OCI-LY1 (cell line): ENCODE data around the gene GNAT3.

ENCODE experiments used
- H2AFZ ChIP-seq: fragments of 200-600 bp; sonication (generic), shearing (Covaris generic); 2 replicates; pipeline ENCODE4 v1.6.0; 2014; ENCODE audit warnings: antibody characterized with exemption, mild to moderate bottlenecking, low read length
- H3F3A ChIP-seq: fragments of 200-600 bp; sonication (generic), shearing (Covaris generic); 2 replicates; pipeline ENCODE4 v1.6.0; 2014; ENCODE audit warnings: mild to moderate bottlenecking, antibody characterized with exemption, low read length, moderate library complexity; ENCODE audit not compliant: insufficient read depth
- H3K27ac ChIP-seq: fragments of 200-600 bp; sonication (generic); 2 replicates; pipeline ENCODE4 v1.5.1; 2014; ENCODE audit warnings: low read length, mixed run types, mild to moderate bottlenecking, low read depth; ENCODE audit not compliant: poor library complexity, severe bottlenecking
- H3K27me3 ChIP-seq: fragments of 200-600 bp; sonication (generic); 2 replicates; pipeline ENCODE4 v1.6.0; 2014; ENCODE audit warnings: antibody characterized with exemption, mild to moderate bottlenecking, low read length, moderate library complexity; ENCODE audit not compliant: insufficient read depth
- H3K36me3 ChIP-seq: fragments of 200-600 bp; sonication (generic); 2 replicates; pipeline ENCODE4 v1.6.1; 2014; ENCODE audit warnings: mild to moderate bottlenecking, antibody characterized with exemption, low read length, moderate library complexity, mixed read lengths; ENCODE audit not compliant: insufficient read depth
- H3K4me1 ChIP-seq: fragments of 200-600 bp; sonication (generic); 2 replicates; pipeline ENCODE4 v1.5.1; 2014; ENCODE audit warnings: mild to moderate bottlenecking, low read length, moderate library complexity; ENCODE audit not compliant: insufficient read depth, severe bottlenecking
- H3K4me2 ChIP-seq: fragments of 200-600 bp; sonication (generic), shearing (Covaris generic); 2 replicates; pipeline ENCODE4 v1.6.1; 2014; ENCODE audit warnings: low read length
- H3K4me3 ChIP-seq: fragments of 200-600 bp; sonication (generic); 2 replicates; pipeline ENCODE4 v1.5.1; 2014; ENCODE audit warnings: low read length, low read depth, mild to moderate bottlenecking, mixed read lengths; ENCODE audit not compliant: poor library complexity, severe bottlenecking
- H3K79me2 ChIP-seq: fragments of 200-600 bp; shearing (Covaris generic); 2 replicates; pipeline ENCODE4 v1.6.1; 2016; ENCODE audit warnings: mixed run types, low read length, mixed read lengths; ENCODE audit not compliant: insufficient read depth
- H3K9ac ChIP-seq: fragments of 200-600 bp; sonication (generic), shearing (Covaris generic); 2 replicates; pipeline ENCODE4 v1.6.1; 2014; ENCODE audit warnings: mild to moderate bottlenecking, low read length, mixed read lengths
- H3K9me2 ChIP-seq: fragments of 200-600 bp; sonication (generic), shearing (Covaris generic); 2 replicates; pipeline ENCODE4 v1.6.1; 2014; ENCODE audit warnings: low read depth, mild to moderate bottlenecking, low read length, mixed read lengths
- H3K9me3 ChIP-seq: fragments of 200-600 bp; shearing (Covaris generic); 2 replicates; pipeline ENCODE4 v1.6.1; 2014; ENCODE audit warnings: low read length, mixed read lengths
- H4K20me1 ChIP-seq: fragments of 200-600 bp; sonication (generic), shearing (Covaris generic); 2 replicates; pipeline ENCODE4 v1.6.0; 2016; ENCODE audit warnings: mild to moderate bottlenecking, low read length; ENCODE audit not compliant: insufficient read depth
- CTCF ChIP-seq: fragments of 200-600 bp; sonication (generic), shearing (Covaris generic); IDR thresholded peaks from 2 replicates; pipeline ENCODE4 v1.5.1; 2017; ENCODE audit warnings: mild to moderate bottlenecking, antibody characterized with exemption, low read length, moderate library complexity, mixed read lengths
- EZH2 ChIP-seq: fragments of 200-600 bp; sonication (generic), shearing (Covaris generic); IDR thresholded peaks from 2 replicates; pipeline ENCODE4 v1.8.0; 2017; ENCODE audit warnings: borderline replicate concordance, mixed run types, mild to moderate bottlenecking, antibody characterized with exemption, low read length, moderate library complexity, mixed read lengths

The GNAT3 gene

GRCh38 chr7:80439894-80440821, 71.7 kb downstream of the GNAT3 start:
- H2AFZ ChIP-seq = no peak overlapping the region
- no peak overlapping the region for H3K4me2 ChIP-seq
- H3K27me3 ChIP-seq = no peaks in the 10 kb centered on the region
- no peak overlapping the region for H3K9ac ChIP-seq
- no peak overlapping the region for H3K4me3 ChIP-seq
- no peaks in the 10 kb centered on the region for H3K36me3 ChIP-seq
- H3K79me2 ChIP-seq = no peaks in the 10 kb centered on the region
- H4K20me1 ChIP-seq = no peaks in the 10 kb centered on the region
- no peaks in the 10 kb centered on the region for H3K9me2 ChIP-seq
- H3K4me1 ChIP-seq = no peaks in the 10 kb centered on the region
- no peak for TF ChIP-seq EZH2
- TF ChIP-seq CTCF = no peak
- no peaks in the 10 kb centered on the region for H3F3A ChIP-seq
- H3K9me3 ChIP-seq = no peaks in the 10 kb centered on the region
- H3K27ac ChIP-seq = no peak overlapping the region

GRCh38 chr7:80435521-80435920, 76.3 kb downstream of the GNAT3 start:
- H3F3A ChIP-seq = no peaks in the 10 kb centered on the region
- no peaks in the 10 kb centered on the region for H3K79me2 ChIP-seq
- no peak overlapping the region for H2AFZ ChIP-seq
- H3K4me3 ChIP-seq = no peak overlapping the region
- no peak overlapping the region for H3K27ac ChIP-seq
- H3K27me3 ChIP-seq = no peaks in the 10 kb centered on the region
- H3K9me2 ChIP-seq = no peaks in the 10 kb centered on the region
- H3K9me3 ChIP-seq = no peaks in the 10 kb centered on the region
- H3K4me1 ChIP-seq = no peaks in the 10 kb centered on the region
- H4K20me1 ChIP-seq = no peaks in the 10 kb centered on the region
- TF ChIP-seq EZH2 (no peak), CTCF (no peak)
- no peak overlapping the region for H3K9ac ChIP-seq
- no peak overlapping the region for H3K4me2 ChIP-seq
- no peaks in the 10 kb centered on the region for H3K36me3 ChIP-seq

GRCh38 chr7:80434047-80434446, 77.8 kb downstream of the GNAT3 start:
- Histone ChIP-seq H2AFZ (no peak overlapping the region), H4K20me1 (no peaks in the 10 kb centered on the region)
- TF ChIP-seq CTCF (no peak), EZH2 (no peak)

More at GRCh38 chr7:80434047-80434446, 77.8 kb downstream of the GNAT3 start:
- Histone ChIP-seq H3K27ac (no peak overlapping the region), H3K36me3 (no peaks in the 10 kb centered on the region), H3K9me2 (no peaks in the 10 kb centered on the region), H3K4me3 (no peak overlapping the region), H3K9me3 (no peaks in the 10 kb centered on the region), H3K27me3 (no peaks in the 10 kb centered on the region), H3K4me1 (no peaks in the 10 kb centered on the region), H3K4me2 (no peak overlapping the region), H3K79me2 (no peaks in the 10 kb centered on the region), H3F3A (no peaks in the 10 kb centered on the region), H3K9ac (no peak overlapping the region)
